ENCODE measurements around the gene MAN2A1.

Gene MAN2A1

DNA sequence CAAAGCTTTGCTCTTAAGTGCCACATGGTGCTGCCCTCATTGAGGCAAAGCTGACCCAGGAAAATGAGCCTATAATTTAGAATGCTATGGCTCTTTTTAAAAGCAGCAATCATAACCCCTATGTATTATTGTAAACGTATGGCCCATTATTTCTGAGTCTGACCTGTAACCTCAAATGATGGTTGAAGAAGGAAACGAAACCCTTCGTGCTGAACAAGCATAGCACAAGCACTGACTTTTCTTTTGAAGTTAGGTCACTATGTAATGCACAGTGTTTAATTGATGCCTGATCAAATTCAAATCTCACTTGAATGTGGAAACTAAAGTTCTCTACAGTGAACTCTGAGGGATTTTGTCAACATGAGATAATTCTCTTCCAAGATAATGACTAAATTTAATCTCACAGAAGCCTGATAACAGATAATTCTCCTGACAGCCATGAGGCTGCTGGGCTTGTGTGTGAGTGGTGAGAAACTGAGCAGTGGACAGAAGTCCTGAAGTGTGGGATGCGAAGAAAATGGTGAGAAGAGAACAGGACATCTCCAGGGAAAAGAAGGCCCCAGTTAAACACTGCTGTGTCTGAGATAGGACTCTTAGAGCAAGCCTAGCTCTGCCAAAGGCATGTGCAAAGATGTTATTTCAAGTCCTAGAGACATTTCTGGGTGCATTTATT lies 226.9 kb downstream of the MAN2A1 start:
- DNase-seq: no peak

All from DMS153 (cell line).